GM23248 (cell line): Measurements from ENCODE around the gene MRPS34.

ENCODE experiments used
- EZH2 ChIP-seq: fragments of 200-600 bp; sonication (generic); IDR thresholded peaks from 2 replicates; pipeline ENCODE4 v1.6.1; 2018; ENCODE audit warnings: antibody characterized with exemption, mild to moderate bottlenecking; ENCODE audit not compliant: insufficient read depth, poor library complexity, severe bottlenecking
- EZH2phosphoT487 ChIP-seq: fragments of 200-600 bp; sonication (generic); IDR thresholded peaks from 2 replicates; pipeline ENCODE4 v1.6.1; 2018; ENCODE audit warnings: antibody characterized with exemption, moderate library complexity, mild to moderate bottlenecking, low read depth; ENCODE audit not compliant: insufficient read depth

DNA sequence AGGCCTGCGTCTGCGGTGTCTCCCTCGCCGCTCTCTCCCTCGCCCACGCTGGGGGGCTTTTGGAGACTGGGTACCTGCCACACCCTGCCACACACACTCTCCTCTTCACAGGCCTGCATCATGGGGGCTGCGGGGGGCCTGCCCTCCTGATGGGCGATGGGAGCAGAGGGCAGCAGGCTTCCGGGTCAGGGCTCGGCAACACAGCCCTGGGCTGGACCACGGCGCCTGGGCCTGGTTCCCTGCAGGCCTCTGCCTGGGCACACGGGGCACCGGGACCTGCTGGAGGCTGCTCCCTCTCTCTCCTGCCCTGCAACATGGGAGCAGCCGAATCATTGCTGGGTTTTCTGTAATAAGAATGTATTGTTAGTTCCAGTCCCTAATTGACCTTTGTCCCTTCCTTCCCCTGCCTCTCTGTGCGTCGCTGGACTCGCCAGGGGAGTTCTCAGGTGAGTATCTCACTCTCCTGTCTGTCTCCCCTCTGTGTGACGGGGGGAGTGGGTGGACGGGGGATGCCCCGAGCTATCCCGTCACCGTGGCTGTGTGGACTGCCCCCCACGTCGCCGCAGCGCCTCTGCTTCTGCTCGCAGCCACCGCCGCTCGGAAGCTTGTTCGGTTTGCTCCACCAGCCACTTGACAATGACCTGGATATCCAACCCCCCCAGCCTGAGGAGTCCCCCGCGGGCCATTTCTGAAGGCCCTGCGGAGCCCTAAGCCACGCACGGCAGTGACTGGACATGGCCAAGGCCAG, 15.0 kb downstream of the MRPS34 start:
- TF ChIP-seq EZH2phosphoT487: no peak
- TF ChIP-seq EZH2: no peak
